ENCODE data around the gene FIGN.
A peak's percentile ranks its signal among the peaks of the same experiment; 100 is the strongest.

The FIGN gene

GRCh38 chr2:163658556-163658955 is 77.3 kb downstream of the FIGN start:
- Histone ChIP-seq H3K4me3 (no peak overlapping the region), H3K27ac (peak overlapping the region in 1 of 2 donors; percentile 35)
- no peak for DNase-seq (ENCODE audit: low spot score)
- TF ChIP-seq, protein P1, sequence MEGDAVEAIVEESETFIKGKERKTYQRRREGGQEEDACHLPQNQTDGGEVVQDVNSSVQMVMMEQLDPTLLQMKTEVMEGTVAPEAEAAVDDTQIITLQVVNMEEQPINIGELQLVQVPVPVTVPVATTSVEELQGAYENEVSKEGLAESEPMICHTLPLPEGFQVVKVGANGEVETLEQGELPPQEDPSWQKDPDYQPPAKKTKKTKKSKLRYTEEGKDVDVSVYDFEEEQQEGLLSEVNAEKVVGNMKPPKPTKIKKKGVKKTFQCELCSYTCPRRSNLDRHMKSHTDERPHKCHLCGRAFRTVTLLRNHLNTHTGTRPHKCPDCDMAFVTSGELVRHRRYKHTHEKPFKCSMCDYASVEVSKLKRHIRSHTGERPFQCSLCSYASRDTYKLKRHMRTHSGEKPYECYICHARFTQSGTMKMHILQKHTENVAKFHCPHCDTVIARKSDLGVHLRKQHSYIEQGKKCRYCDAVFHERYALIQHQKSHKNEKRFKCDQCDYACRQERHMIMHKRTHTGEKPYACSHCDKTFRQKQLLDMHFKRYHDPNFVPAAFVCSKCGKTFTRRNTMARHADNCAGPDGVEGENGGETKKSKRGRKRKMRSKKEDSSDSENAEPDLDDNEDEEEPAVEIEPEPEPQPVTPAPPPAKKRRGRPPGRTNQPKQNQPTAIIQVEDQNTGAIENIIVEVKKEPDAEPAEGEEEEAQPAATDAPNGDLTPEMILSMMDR (IDR thresholded peaks at IDR 0.05), result no peak

DNA sequence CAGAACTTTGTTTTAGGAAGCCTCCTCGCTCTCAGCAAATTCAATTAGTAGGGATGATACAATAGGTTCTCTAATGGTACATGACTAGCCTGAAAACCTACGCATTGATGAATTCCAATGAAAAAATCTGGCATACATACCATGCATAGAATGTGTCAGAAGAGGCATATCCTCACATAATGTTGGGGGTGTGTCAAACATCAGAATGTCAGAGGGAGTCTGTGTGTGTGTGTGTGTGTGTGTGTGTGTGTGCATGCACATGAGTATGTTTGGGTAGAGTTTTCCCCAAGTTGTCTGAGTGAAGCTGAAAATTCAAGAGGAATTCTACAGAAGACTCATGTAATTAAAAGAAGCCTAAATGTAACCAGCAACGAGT is 78.5 kb downstream of the FIGN start:
- TF ChIP-seq, protein P1 (IDR thresholded peaks at IDR 0.05), result no peak
- H3K27ac ChIP-seq, result peak overlapping the region in 1 of 2 donors; percentile 32
- H3K4me3 ChIP-seq, result no peak overlapping the region
- DNase-seq (ENCODE audit: low spot score), result no peak

GRCh38 chr2:163656622-163657280 is 79.1 kb downstream of the FIGN start:
- Histone ChIP-seq H3K4me3 (no peak overlapping the region), H3K27ac (peak overlapping the region; percentile 14 to 32)
- no peak for DNase-seq (ENCODE audit: low spot score)
- TF ChIP-seq, protein P1 (IDR thresholded peaks at IDR 0.05), result no peak

- no peak overlapping the region for H3K27ac ChIP-seq
- TF ChIP-seq, protein P1 (IDR thresholded peaks at IDR 0.05), result no peak
- DNase-seq (ENCODE audit: low spot score), result no peak
- H3K4me3 ChIP-seq, result no peak overlapping the region
Observed at GRCh38 chr2:163655667-163656066, 80.1 kb downstream of the FIGN start.

DNA sequence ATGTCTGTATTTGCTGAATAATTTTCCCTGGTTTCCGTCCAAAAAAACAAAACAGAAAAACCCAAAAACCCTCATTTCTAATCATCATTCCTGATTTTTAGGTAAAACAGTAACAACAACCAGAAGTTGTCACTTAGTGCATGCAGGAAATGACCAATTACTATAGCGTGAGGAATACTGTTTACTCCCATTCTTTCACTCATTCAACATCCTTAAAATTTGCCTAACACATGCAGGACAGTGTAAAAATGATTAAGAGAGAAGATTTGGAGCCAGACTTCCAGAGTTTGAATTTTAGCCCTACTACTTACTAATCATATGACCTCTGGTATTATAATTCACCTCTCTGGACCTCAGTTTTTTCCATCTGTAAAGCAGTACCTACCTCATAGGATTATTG is 83.1 kb downstream of the FIGN start:
- no peak for DNase-seq (ENCODE audit: low spot score)
- TF ChIP-seq, protein P1 (IDR thresholded peaks at IDR 0.05), result no peak
- Histone ChIP-seq H3K4me3 (no peak overlapping the region), H3K27ac (no peak overlapping the region)

GRCh38 chr2:163649080-163649479 is 86.7 kb downstream of the FIGN start:
- no peak overlapping the region for H3K4me3 ChIP-seq
- TF ChIP-seq, protein P1 (IDR thresholded peaks at IDR 0.05), result no peak
- no peak for DNase-seq (ENCODE audit: low spot score)
- no peak overlapping the region for H3K27ac ChIP-seq

GRCh38 chr2:163647300-163647699 is 88.5 kb downstream of the FIGN start:
- TF ChIP-seq, protein P1 (IDR thresholded peaks at IDR 0.05), result no peak
- Histone ChIP-seq H3K27ac (no peak overlapping the region), H3K4me3 (no peak overlapping the region)
- no peak for DNase-seq (ENCODE audit: low spot score)
